ENCODE data around the gene KRTAP10-1.

Gene KRTAP10-1

GRCh38 chr21:44500111-44500510 lies 39.9 kb downstream of the KRTAP10-1 start:
- no peak for FAIRE-seq

GRCh38 chr21:44499631-44500030 lies 40.4 kb downstream of the KRTAP10-1 start:
- TF ChIP-seq CTCF (IDR thresholded peaks at IDR 0.05; ENCODE audit: insufficient read depth, missing control alignments), result no peak
- no peak for FAIRE-seq
- DNase-seq (ENCODE audit: insufficient read length, low spot score), result no peak

More at GRCh38 chr21:44500111-44500510, 39.9 kb downstream of the KRTAP10-1 start:
- no peak for TF ChIP-seq CTCF (IDR thresholded peaks at IDR 0.05; ENCODE audit: insufficient read depth, missing control alignments)
- no peak for DNase-seq (ENCODE audit: insufficient read length, low spot score)

GRCh38 chr21:44499211-44499560 lies 40.8 kb downstream of the KRTAP10-1 start:
- TF ChIP-seq CTCF (IDR thresholded peaks at IDR 0.05; ENCODE audit: insufficient read depth, missing control alignments), result no peak
- FAIRE-seq, result no peak
- no peak for DNase-seq (ENCODE audit: insufficient read length, low spot score)

GRCh38 chr21:44498280-44499210 lies 41.5 kb downstream of the KRTAP10-1 start:
- TF ChIP-seq CTCF (IDR thresholded peaks at IDR 0.05; ENCODE audit: insufficient read depth, missing control alignments), result no peak
- DNase-seq (ENCODE audit: insufficient read length, low spot score), result no peak
- FAIRE-seq, result no peak

GRCh38 chr21:44497703-44498126 lies 42.3 kb downstream of the KRTAP10-1 start:
- no peak for TF ChIP-seq CTCF (IDR thresholded peaks at IDR 0.05; ENCODE audit: insufficient read depth, missing control alignments)
- FAIRE-seq, result no peak
- DNase-seq (ENCODE audit: insufficient read length, low spot score), result no peak

DNA sequence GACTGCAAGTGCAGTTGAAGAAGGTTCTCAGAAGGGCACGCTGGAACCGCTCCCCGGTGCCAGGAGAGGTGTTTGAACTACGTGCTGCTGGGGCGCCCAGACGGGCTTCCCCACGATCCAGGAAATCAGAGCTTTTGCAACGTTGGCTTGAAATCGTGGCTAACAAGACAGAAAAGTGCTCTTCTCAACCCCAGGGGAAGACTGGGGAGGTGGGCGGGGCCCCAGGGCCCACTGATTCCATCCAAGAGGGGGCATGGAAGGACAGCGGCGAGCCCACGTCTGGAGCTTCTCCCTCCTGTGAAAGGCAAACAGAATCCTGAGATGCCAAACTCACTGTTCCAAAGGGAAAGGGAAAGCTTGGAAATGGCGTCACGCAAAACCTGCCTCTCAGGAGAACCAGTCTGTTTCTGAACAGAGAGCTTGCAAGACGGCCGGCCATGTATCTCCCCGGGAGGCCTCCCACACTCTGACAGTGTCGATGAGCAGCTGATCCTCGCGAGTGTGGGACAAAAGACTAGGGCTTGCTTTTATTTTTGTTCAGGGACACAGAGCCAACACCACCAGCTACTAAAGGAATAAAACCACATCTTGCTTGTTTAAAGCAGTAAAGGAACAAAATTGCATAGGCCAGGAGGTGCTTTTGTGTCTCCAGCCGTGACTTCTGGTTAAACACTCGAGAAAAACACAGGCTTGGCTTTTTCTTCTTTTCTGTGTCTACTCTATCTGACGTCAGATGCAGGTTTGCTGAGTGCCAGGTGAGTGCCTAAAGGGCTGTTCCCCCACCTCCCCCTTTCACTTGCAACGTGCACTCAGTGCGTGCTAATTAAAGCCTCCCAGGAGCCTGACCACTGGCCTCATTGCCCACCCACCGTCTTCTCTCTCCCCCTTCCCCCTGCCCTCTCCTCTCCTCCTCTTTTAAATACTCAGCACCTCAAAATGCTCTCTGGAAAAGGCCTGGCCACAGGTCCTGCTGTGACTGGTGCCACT lies 43.1 kb downstream of the KRTAP10-1 start:
- DNase-seq (ENCODE audit: insufficient read length, low spot score), result no peak
- TF ChIP-seq CTCF (IDR thresholded peaks at IDR 0.05; ENCODE audit: insufficient read depth, missing control alignments), result no peak
- no peak for FAIRE-seq
